ENCODE measurements around the gene MALRD1. TPM values are rescaled to one million over a fixed set of nuclear protein-coding genes. Genes with fewer than 3 reads are reported as not detected.

MALRD1 gene
- total RNA-seq, 1 experiment from 2014 or later, result not detected

GRCh38 chr10:19704544-19704943 is 655.9 kb downstream of the MALRD1 start:
- intact Hi-C loops (cut with micrococcal nuclease), result no loop called here
- H3K36me3 Mint-ChIP-seq (ENCODE audit: insufficient read depth, unreplicated experiment), result no peaks in the 10 kb centered on the region
- H3K4me1 Mint-ChIP-seq (ENCODE audit: insufficient read depth, unreplicated experiment), result peaks cover 19% of the 10 kb centered on the region
- TF ChIP-seq, protein P1, sequence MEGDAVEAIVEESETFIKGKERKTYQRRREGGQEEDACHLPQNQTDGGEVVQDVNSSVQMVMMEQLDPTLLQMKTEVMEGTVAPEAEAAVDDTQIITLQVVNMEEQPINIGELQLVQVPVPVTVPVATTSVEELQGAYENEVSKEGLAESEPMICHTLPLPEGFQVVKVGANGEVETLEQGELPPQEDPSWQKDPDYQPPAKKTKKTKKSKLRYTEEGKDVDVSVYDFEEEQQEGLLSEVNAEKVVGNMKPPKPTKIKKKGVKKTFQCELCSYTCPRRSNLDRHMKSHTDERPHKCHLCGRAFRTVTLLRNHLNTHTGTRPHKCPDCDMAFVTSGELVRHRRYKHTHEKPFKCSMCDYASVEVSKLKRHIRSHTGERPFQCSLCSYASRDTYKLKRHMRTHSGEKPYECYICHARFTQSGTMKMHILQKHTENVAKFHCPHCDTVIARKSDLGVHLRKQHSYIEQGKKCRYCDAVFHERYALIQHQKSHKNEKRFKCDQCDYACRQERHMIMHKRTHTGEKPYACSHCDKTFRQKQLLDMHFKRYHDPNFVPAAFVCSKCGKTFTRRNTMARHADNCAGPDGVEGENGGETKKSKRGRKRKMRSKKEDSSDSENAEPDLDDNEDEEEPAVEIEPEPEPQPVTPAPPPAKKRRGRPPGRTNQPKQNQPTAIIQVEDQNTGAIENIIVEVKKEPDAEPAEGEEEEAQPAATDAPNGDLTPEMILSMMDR (IDR thresholded peaks at IDR 0.05; ENCODE audit: unreplicated experiment), result no peak
- no peak overlapping the region for H3K4me3 Mint-ChIP-seq (ENCODE audit: unreplicated experiment)
- ChIA-PET POLR2A (no interaction called here), CTCF (no interaction called here)
- BruUV-seq (replicated peaks), result no TSS peak
- H3K27ac Mint-ChIP-seq (ENCODE audit: low read depth, unreplicated experiment), result no peak overlapping the region
- peaks cover 7% of the 10 kb centered on the region for H3K9me3 Mint-ChIP-seq (ENCODE audit: unreplicated experiment)
- H3K27me3 Mint-ChIP-seq (ENCODE audit: insufficient read depth, unreplicated experiment), result no peaks in the 10 kb centered on the region
- no peak for DNase-seq (ENCODE audit: unreplicated experiment)

- TF ChIP-seq, protein P1 (IDR thresholded peaks at IDR 0.05; ENCODE audit: unreplicated experiment), result no peak
- no peaks in the 10 kb centered on the region for H3K36me3 Mint-ChIP-seq (ENCODE audit: insufficient read depth, unreplicated experiment)
- intact Hi-C loops (cut with micrococcal nuclease), result no loop called here
- no peak for DNase-seq (ENCODE audit: unreplicated experiment)
- no peaks in the 10 kb centered on the region for H3K27me3 Mint-ChIP-seq (ENCODE audit: insufficient read depth, unreplicated experiment)
- CTCF ChIA-PET, result no interaction called here
- BruUV-seq (replicated peaks), result no TSS peak
- peaks cover 7% of the 10 kb centered on the region for H3K9me3 Mint-ChIP-seq (ENCODE audit: unreplicated experiment)
- H3K4me3 Mint-ChIP-seq (ENCODE audit: unreplicated experiment), result no peak overlapping the region
- H3K27ac Mint-ChIP-seq (ENCODE audit: low read depth, unreplicated experiment), result peak overlapping the region; percentile 52
- POLR2A ChIA-PET, result no interaction called here
- peaks cover 19% of the 10 kb centered on the region for H3K4me1 Mint-ChIP-seq (ENCODE audit: insufficient read depth, unreplicated experiment)
Observed at GRCh38 chr10:19705250-19705649, 656.6 kb downstream of the MALRD1 start.

- no peak overlapping the region for H3K27ac Mint-ChIP-seq (ENCODE audit: low read depth, unreplicated experiment)
- H3K9me3 Mint-ChIP-seq (ENCODE audit: unreplicated experiment), result peaks cover 23% of the 10 kb centered on the region
- DNase-seq (ENCODE audit: unreplicated experiment), result no peak
- CTCF ChIA-PET, result interaction anchor here (0.7 kb wide), 1 partner anchor 579 kb away, joined by 8 read pairs; no protein-coding TSS in a partner anchor
- TF ChIP-seq, protein P1 (IDR thresholded peaks at IDR 0.05; ENCODE audit: unreplicated experiment), result no peak
- no peak overlapping the region for H3K4me3 Mint-ChIP-seq (ENCODE audit: unreplicated experiment)
- H3K27me3 Mint-ChIP-seq (ENCODE audit: insufficient read depth, unreplicated experiment), result no peaks in the 10 kb centered on the region
- POLR2A ChIA-PET, result interaction anchor here (0.6 kb wide), 1 partner anchor 1180 kb away, joined by 4 read pairs; no protein-coding TSS in a partner anchor
- intact Hi-C loops (cut with micrococcal nuclease), result no loop called here
- no peaks in the 10 kb centered on the region for H3K36me3 Mint-ChIP-seq (ENCODE audit: insufficient read depth, unreplicated experiment)
- peaks cover 12% of the 10 kb centered on the region for H3K4me1 Mint-ChIP-seq (ENCODE audit: insufficient read depth, unreplicated experiment)
- BruUV-seq (replicated peaks), result no TSS peak
Observed at GRCh38 chr10:19706904-19707303, 658.3 kb downstream of the MALRD1 start.

DNA sequence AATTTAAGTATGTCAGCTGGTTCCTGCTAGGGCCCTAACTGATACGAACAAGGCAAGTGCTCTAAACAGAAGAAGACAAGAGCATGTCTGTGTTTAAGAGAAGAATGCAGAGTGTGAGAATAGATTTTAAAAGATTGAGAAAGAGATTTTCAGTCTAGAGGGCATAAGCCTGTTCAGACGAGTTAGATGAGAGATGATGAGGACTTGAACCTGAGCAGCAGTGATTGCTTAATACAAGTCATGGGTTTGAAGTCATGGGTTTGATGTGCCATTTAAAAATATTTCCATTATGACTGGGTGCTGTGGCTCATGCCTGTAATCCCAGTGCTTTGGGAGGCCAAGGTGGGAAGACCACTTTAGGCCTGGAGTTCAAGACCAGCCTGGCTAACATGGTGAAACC is 658.8 kb downstream of the MALRD1 start:
- H3K27me3 Mint-ChIP-seq (ENCODE audit: insufficient read depth, unreplicated experiment), result no peaks in the 10 kb centered on the region
- TF ChIP-seq, protein P1 (IDR thresholded peaks at IDR 0.05; ENCODE audit: unreplicated experiment), result no peak
- H3K4me3 Mint-ChIP-seq (ENCODE audit: unreplicated experiment), result no peak overlapping the region
- peaks cover 27% of the 10 kb centered on the region for H3K9me3 Mint-ChIP-seq (ENCODE audit: unreplicated experiment)
- no peaks in the 10 kb centered on the region for H3K36me3 Mint-ChIP-seq (ENCODE audit: insufficient read depth, unreplicated experiment)
- CTCF ChIA-PET, result interaction anchor here (0.7 kb wide), 1 partner anchor 579 kb away, joined by 8 read pairs; no protein-coding TSS in a partner anchor
- H3K27ac Mint-ChIP-seq (ENCODE audit: low read depth, unreplicated experiment), result no peak overlapping the region
- intact Hi-C loops (cut with micrococcal nuclease), result no loop called here
- peaks cover 7% of the 10 kb centered on the region for H3K4me1 Mint-ChIP-seq (ENCODE audit: insufficient read depth, unreplicated experiment)
- BruUV-seq (replicated peaks), result no TSS peak
- POLR2A ChIA-PET, result interaction anchor here (0.6 kb wide), 1 partner anchor 1180 kb away, joined by 4 read pairs; no protein-coding TSS in a partner anchor
- no peak for DNase-seq (ENCODE audit: unreplicated experiment)

All from MCF 10A (cell line).